ENCODE measurements around the gene TNNC2.
A peak's percentile ranks its signal among the peaks of the same experiment; 100 is the strongest.

TNNC2 gene

GRCh38 chr20:45780159-45780558 is 47.0 kb downstream of the TNNC2 start:
- no peak for DNase-seq (ENCODE audit: low read depth)

GRCh38 chr20:45779011-45779915 is 47.8 kb downstream of the TNNC2 start:
- peak; percentile 100 for DNase-seq (ENCODE audit: low read depth)

GRCh38 chr20:45776931-45777330 is 50.2 kb downstream of the TNNC2 start:
- no peak for DNase-seq (ENCODE audit: low read depth)

- no peak for DNase-seq (ENCODE audit: low read depth)
Measured at GRCh38 chr20:45775411-45775810, 51.7 kb downstream of the TNNC2 start.

GRCh38 chr20:45774945-45775344 is 52.2 kb downstream of the TNNC2 start:
- DNase-seq (ENCODE audit: low read depth) = no peak

All from HS-5 (cell line).